ENCODE data around the gene STK38. TPM values are rescaled to one million over a fixed set of nuclear protein-coding genes. Genes with fewer than 3 reads are reported as not detected.

The STK38 gene
- total and polyA plus RNA-seq, 2 of the 13 experiments (the other 11 are each of a cell fraction or from before 2014, with no cell fraction given): 10.3 to 20.7 TPM

GRCh38 chr6:36515844-36516243, 31.4 kb downstream of the STK38 start (continued):
- TF ChIP-seq SYNCRIP (IDR thresholded peaks at IDR 0.05; ENCODE audit: insufficient read depth, low read depth, low read length) (no peak), MXI1 (IDR thresholded peaks at IDR 0.05; ENCODE audit: borderline replicate concordance, low read depth, low read length) (no peak), DRAP1 (CRISPR knock-in tag; IDR thresholded peaks at IDR 0.05) (0 out of 2 replicates have a peak, but pooled peaks have one; percentile 20), ZNF235 (CRISPR knock-in tag; IDR thresholded peaks at IDR 0.05; ENCODE audit: borderline replicate concordance) (no peak), SOX5 (CRISPR knock-in tag; IDR thresholded peaks at IDR 0.05; ENCODE audit: borderline replicate concordance) (peak; percentile 58; the same call in 1 of the 2 replicates), TCF12 (IDR thresholded peaks at IDR 0.05) (no peak), TCF12 (CRISPR knock-in tag; IDR thresholded peaks at IDR 0.05) (no peak), ZSCAN25 (CRISPR knock-in tag; IDR thresholded peaks at IDR 0.05) (no peak), GATAD2A (CRISPR knock-in tag; IDR thresholded peaks at IDR 0.05) (peak; percentile 35; the same call in 1 of the 2 replicates), MAFK (conservative IDR thresholded peaks at IDR 0.05 in 1 of 2, IDR thresholded peaks at IDR 0.05 in 1 of 2; ENCODE audit: low read length in 2 of 2) (no peak), SRSF4 (IDR thresholded peaks at IDR 0.05; ENCODE audit: low read depth, low read length, poor library complexity, severe bottlenecking) (no peak), MED13 (CRISPR knock-in tag; IDR thresholded peaks at IDR 0.05) (no peak), SMYD3 (CRISPR knock-in tag; IDR thresholded peaks at IDR 0.05) (no peak), YY1 (IDR thresholded peaks at IDR 0.05; ENCODE audit: insufficient read depth, insufficient replicate concordance, low read depth, low read length) (no peak), E2F2 (CRISPR knock-in tag; IDR thresholded peaks at IDR 0.05; ENCODE audit: borderline replicate concordance) (no peak), NR1H2 (CRISPR knock-in tag; IDR thresholded peaks at IDR 0.05; ENCODE audit: borderline replicate concordance, low read depth) (no peak), ZNF691 (CRISPR knock-in tag; IDR thresholded peaks at IDR 0.05; ENCODE audit: borderline replicate concordance, low read depth) (no peak), ELF3 (CRISPR knock-in tag; IDR thresholded peaks at IDR 0.05) (0 out of 2 replicates have a peak, but pooled peaks have one; percentile 33), MED8 (CRISPR knock-in tag; IDR thresholded peaks at IDR 0.05; ENCODE audit: insufficient replicate concordance) (no peak), ZFYVE20 (CRISPR knock-in tag; IDR thresholded peaks at IDR 0.05; ENCODE audit: borderline replicate concordance, low read depth) (no peak), ZNF709 (CRISPR knock-in tag; IDR thresholded peaks at IDR 0.05) (no peak), DPF2 (CRISPR knock-in tag; IDR thresholded peaks at IDR 0.05; ENCODE audit: borderline replicate concordance, low read depth) (no peak), ZSCAN5A (CRISPR knock-in tag; IDR thresholded peaks at IDR 0.05; ENCODE audit: borderline replicate concordance) (no peak), FOSL2 (CRISPR knock-in tag; IDR thresholded peaks at IDR 0.05) (no peak), ZNF607 (CRISPR knock-in tag; IDR thresholded peaks at IDR 0.05; ENCODE audit: borderline replicate concordance) (no peak), REXO4 (CRISPR knock-in tag; IDR thresholded peaks at IDR 0.05; ENCODE audit: borderline replicate concordance) (no peak), POLR2AphosphoS5 (IDR thresholded peaks at IDR 0.05; ENCODE audit: low read depth, low read length) (no peak), ZNF766 (CRISPR knock-in tag; IDR thresholded peaks at IDR 0.05; ENCODE audit: borderline replicate concordance) (no peak), HNRNPLL (IDR thresholded peaks at IDR 0.05; ENCODE audit: low read depth, low read length, poor library complexity, severe bottlenecking) (no peak)
